Endothelial cell of umbilical vein (primary cell): ENCODE measurements around the gene DVL3. TPM values are rescaled to one million over a fixed set of nuclear protein-coding genes. Genes with fewer than 3 reads are reported as not detected.

Source experiments
- BruUV-seq: library from RNA; stranded (reverse); fragments of 400-500 nt; replicated peaks from 2 replicates; lab custom pipeline; 2021; lab: Mats Ljungman, UMichigan
- CTCF ChIA-PET: fragments of 300-600, 350-600 bp; sonication (Branson Sonifier 250); formaldehyde crosslinking; loops from one replicate; lab custom pipeline; 2021; ENCODE audit warnings: antibody characterized with exemption, inconsistent platforms; lab: Charles Lee
- POLR2A ChIA-PET: fragments of 300-600, 350-600 bp; sonication (Branson Sonifier 250); formaldehyde crosslinking; loops from one replicate; lab custom pipeline; 2021; ENCODE audit warnings: antibody characterized with exemption, inconsistent platforms; lab: Charles Lee
- DNase-seq: peaks from one replicate; pipeline ENCODE4 v3.0.0-alpha.2; 2011; ENCODE audit warnings: low read depth, low spot score
- FAIRE-seq: peaks from 2 replicates; lab custom pipeline; 2011; peaks lifted over from hg19 to GRCh38; lab: Jason Lieb, UNC
- H2AFZ ChIP-seq: 2 replicates; pipeline ENCODE4 v1.6.0; 2012; ENCODE audit warnings: low read depth, low read length, control low read depth, inconsistent platforms
- H3K27ac ChIP-seq: 2 replicates; pipeline ENCODE4 v1.5.1; 2011; ENCODE audit warnings: low read depth, mild to moderate bottlenecking, control low read depth, low read length, moderate library complexity; ENCODE audit not compliant: insufficient read depth
- H3K27me3 ChIP-seq, 2 experiments: 2 replicates each; pipeline versions ENCODE4 v1.6.0 to v1.6.1; 2011; ENCODE audit warnings: low read length in 2 of 2, mixed read lengths in 1 of 2; ENCODE audit not compliant: control insufficient read depth in 2 of 2, insufficient read depth in 2 of 2
- H3K36me3 ChIP-seq, 2 experiments: 2 replicates in 1 of 2; 3 replicates in 1 of 2; pipeline ENCODE4 v1.5.1; 2011; ENCODE audit warnings: low read length in 2 of 2, mild to moderate bottlenecking in 1 of 2, moderate library complexity in 1 of 2; ENCODE audit not compliant: control insufficient read depth in 2 of 2, insufficient read depth in 2 of 2; ENCODE audit errors: extremely low read depth in 1 of 2
- H3K4me1 ChIP-seq: 3 replicates; pipeline ENCODE4 v1.5.1; 2011; ENCODE audit warnings: mild to moderate bottlenecking, low read length; ENCODE audit not compliant: control insufficient read depth, insufficient read depth; ENCODE audit errors: extremely low read depth
- H3K4me2 ChIP-seq: 2 replicates; pipeline ENCODE4 v1.6.1; 2011; ENCODE audit warnings: low read length, control low read depth, mixed read lengths; ENCODE audit not compliant: insufficient read depth
- H3K4me3 ChIP-seq, 3 experiments: fragments of 200-600 bp in 1 of 3; sonication (generic), shearing (Covaris generic) in 1 of 3; replicated peaks in 1 of 3; 2 replicates each; pipeline ENCODE4 v1.5.1; 2011 to 2016; ENCODE audit warnings: control low read depth in 3 of 3, low read length in 3 of 3, mild to moderate bottlenecking in 2 of 3, inconsistent platforms in 1 of 3, low read depth in 1 of 3, moderate library complexity in 1 of 3; ENCODE audit not compliant: insufficient read depth in 1 of 3
- H3K79me2 ChIP-seq: 2 replicates; pipeline ENCODE4 v1.6.0; 2012; ENCODE audit warnings: low read length, inconsistent platforms; ENCODE audit not compliant: control insufficient read depth, insufficient read depth
- H3K9ac ChIP-seq: replicated peaks from 2 replicates; pipeline ENCODE3; 2011; ENCODE audit warnings: low read length, control low read depth; ENCODE audit not compliant: insufficient read depth; ENCODE audit errors: extremely low read depth
- H3K9me1 ChIP-seq: replicated peaks from 3 replicates; pipeline ENCODE4 v1.6.0; 2011; ENCODE audit warnings: mild to moderate bottlenecking, low read length; ENCODE audit not compliant: control insufficient read depth, insufficient read depth; ENCODE audit errors: extremely low read depth
- H3K9me3 ChIP-seq: replicated peaks from 2 replicates; pipeline ENCODE4 v1.5.1; 2012; ENCODE audit warnings: low read length, inconsistent platforms; ENCODE audit not compliant: control insufficient read depth, insufficient read depth
- H4K20me1 ChIP-seq: replicated peaks from 2 replicates; pipeline ENCODE3; 2011; ENCODE audit warnings: mild to moderate bottlenecking, low read length; ENCODE audit not compliant: control insufficient read depth, insufficient read depth; ENCODE audit errors: extremely low read depth
- CTCF ChIP-seq, 2 donors: IDR thresholded peaks; 1 replicate in 1 of 2; 2 replicates in 1 of 2; pipeline ENCODE4 v1.5.1; 2011; ENCODE audit warnings: low read length in 2 of 2, mild to moderate bottlenecking in 2 of 2, moderate library complexity in 2 of 2, control low read depth in 1 of 2, inconsistent platforms in 1 of 2, low read depth in 1 of 2; ENCODE audit not compliant: insufficient read depth in 1 of 2; ENCODE audit errors: extremely low read depth in 1 of 2
- EZH2 ChIP-seq: IDR thresholded peaks from 2 replicates; pipeline ENCODE4 v1.6.1; 2012; ENCODE audit warnings: borderline replicate concordance, low read depth, mild to moderate bottlenecking, moderate library complexity, low read length, inconsistent platforms; ENCODE audit not compliant: severe bottlenecking
- FOS ChIP-seq: IDR thresholded peaks from 2 replicates; pipeline ENCODE4 v1.6.1; 2011; ENCODE audit warnings: mild to moderate bottlenecking, low read length, moderate library complexity, borderline replicate concordance; ENCODE audit not compliant: insufficient read depth
- GATA2 ChIP-seq: IDR thresholded peaks from 2 replicates; pipeline ENCODE4 v1.7.0; 2011; ENCODE audit warnings: low read depth, mild to moderate bottlenecking, moderate library complexity, mixed read lengths, low read length; ENCODE audit not compliant: insufficient read length, insufficient read depth
- JUN ChIP-seq: IDR thresholded peaks from 2 replicates; pipeline ENCODE4 v1.6.1; 2011; ENCODE audit warnings: borderline replicate concordance, low read depth; ENCODE audit not compliant: insufficient read length, insufficient read depth
- MAX ChIP-seq: IDR thresholded peaks from 2 replicates; pipeline ENCODE4 v1.6.1; 2011; ENCODE audit not compliant: insufficient read depth, insufficient read length
- MYC ChIP-seq: IDR thresholded peaks from one replicate; pipeline ENCODE4 v1.6.1; 2011; ENCODE audit warnings: mild to moderate bottlenecking, low read depth, low read length
- POLR2A ChIP-seq: IDR thresholded peaks from 2 replicates; pipeline ENCODE4 v1.6.1; 2012; ENCODE audit warnings: low read depth, mild to moderate bottlenecking, control low read depth, low read length
- POLR2AphosphoS5 ChIP-seq: IDR thresholded peaks from 2 replicates; pipeline ENCODE4 v1.6.1; 2012; ENCODE audit warnings: low read depth, mild to moderate bottlenecking, control low read depth, low read length, moderate library complexity; ENCODE audit not compliant: insufficient read depth
- dilution Hi-C: fragments of 300-500 bp; cut with MboI; formaldehyde crosslinking; loops from one replicate; pipeline ENCODE4 v1.15.0; 2019; ENCODE audit warnings: low sequenced_read_pairs; ENCODE audit not compliant: extremely low pct_ligation_motif_present
- intact Hi-C: fragments of 100-400 bp; cut with micrococcal nuclease; formaldehyde crosslinking; loops from one replicate; pipeline ENCODE4 v1.10.0; 2022
- polyA plus RNA-seq, 4 experiments: library from polyadenylated mRNA; depleted of rRNA in 3 of 4; stranded (reverse) in 3 of 4; unstranded in 1 of 4; fragments of >200 nt; gene quantifications; 2 replicates each; pipeline versions ENCODE4 v1.2.1 to v1.2.3, GENCODE V29; 2011 to 2012; ENCODE audit warnings: missing spikeins in 1 of 4
- total RNA-seq: library from RNA; stranded (reverse); gene quantifications from 2 replicates; pipeline ENCODE4 v1.2.3, GENCODE V29; 2021

Gene DVL3
- total and polyA plus RNA-seq, 2 donors (not counting 3 experiments of a cell fraction or from before 2014, with no cell fraction given): 43.8 to 59.0 TPM

- H3K79me2 ChIP-seq: peaks cover 31% of the 10 kb centered on the region
- peak within 1 kb of the TSS; percentile 67 to 92 (median 90) for H3K4me3 ChIP-seq
- POLR2A ChIA-PET: no interaction called here
- peak within 1 kb of the TSS; percentile 94 for H3K4me2 ChIP-seq
- H3K9me1 ChIP-seq: no peaks in the 10 kb centered on the region
- H3K36me3 ChIP-seq: peaks cover 4 to 6% of the 10 kb centered on the region in 2 experiments
- H3K9ac ChIP-seq: peak within 1 kb of the TSS; percentile 87
- intact Hi-C loops: loop anchor here (1.0 to 2.0 kb wide), 6 partner anchors 20 to 240 kb away; partner anchors contain the start of genes ABCC5, ABCF3 and DVL3
- dilution Hi-C loops: no loop called here
- H3K9me3 ChIP-seq: no peaks in the 10 kb centered on the region
- H4K20me1 ChIP-seq: no peaks in the 10 kb centered on the region
- no peaks in the 10 kb centered on the region for H3K27me3 ChIP-seq
- peak within 1 kb of the TSS; percentile 56 for H3K27ac ChIP-seq
- DNase-seq: peak; percentile 96
- H2AFZ ChIP-seq: peak within 1 kb of the TSS; percentile 49
- CTCF ChIA-PET: interaction anchor here (0.9 to 2.9 kb wide), 16 partner anchors 10 to 251 kb away, joined by 3 to 18 read pairs (median 5); partner anchors contain the start of genes DVL3, FAM131A and PARL
- peak; percentile 77 for TF ChIP-seq POLR2A
- no peak for TF ChIP-seq JUN
- peak; percentile 26 to 41 for TF ChIP-seq CTCF (IDR thresholded peaks at IDR 0.05; ENCODE audit: extremely low read depth in 1 of 2, insufficient read depth in 1 of 2, low read depth in 1 of 2, low read length in 2 of 2)
- TF ChIP-seq MAX: peak; percentile 24
- no peak for TF ChIP-seq FOS
- no peak for TF ChIP-seq EZH2
- no peak for TF ChIP-seq GATA2
- TF ChIP-seq MYC: peak; percentile 56
- TF ChIP-seq POLR2AphosphoS5: peak; percentile 85
- TSS peak; percentile 38 for BruUV-seq
- FAIRE-seq: peak; percentile 86
- H3K4me1 ChIP-seq: peaks cover 27% of the 10 kb centered on the region
Measured at GRCh38 chr3:184135149-184135910, 19.8 kb upstream of the DVL3 start, which contains the start of gene EIF2B5. TSS of gene EIF2B5 (plus strand) at chr3:184135358. CDS start at chr3:184135386, 28 bp downstream.
